ENCODE measurements around the gene CERS6.

DNA sequence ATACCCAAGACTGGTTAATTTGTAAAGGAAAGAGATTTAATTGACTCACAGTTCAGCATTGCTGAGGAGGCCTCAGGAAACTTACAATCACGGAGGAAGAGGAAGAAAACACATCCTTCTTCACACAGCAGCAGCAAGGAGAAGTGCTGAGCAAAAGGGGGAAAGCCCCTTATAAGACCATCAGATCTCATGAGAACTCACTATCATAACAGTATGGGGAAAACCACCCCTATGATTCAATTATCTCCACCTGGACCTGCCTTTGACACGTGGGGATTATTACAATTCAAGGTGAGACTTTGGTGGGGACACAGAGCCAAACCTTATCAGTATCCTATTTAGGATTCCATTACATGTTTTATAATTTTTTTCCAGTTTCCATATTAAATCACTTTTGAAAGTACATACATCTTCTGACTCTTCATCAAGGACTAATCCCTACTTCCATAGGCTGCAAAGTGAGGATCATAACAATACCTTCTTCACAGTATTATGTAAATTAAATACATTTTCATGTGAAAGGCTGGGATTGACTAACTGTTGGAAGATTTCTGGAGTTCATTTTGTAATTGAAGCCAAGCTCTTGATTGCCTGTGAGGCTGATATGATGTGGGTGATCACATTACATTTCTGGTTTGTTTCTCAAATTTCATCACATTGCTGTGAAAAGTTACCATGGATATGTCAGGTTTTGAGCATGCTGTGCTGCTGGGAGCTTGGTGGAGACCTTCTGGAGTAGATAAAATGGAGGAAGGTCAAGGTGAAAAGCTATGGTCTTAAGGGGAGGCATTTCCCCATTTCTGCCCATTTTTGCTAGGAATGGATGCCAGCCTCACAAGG is 31.7 kb upstream of the CERS6 start:
- TF ChIP-seq, protein P1, sequence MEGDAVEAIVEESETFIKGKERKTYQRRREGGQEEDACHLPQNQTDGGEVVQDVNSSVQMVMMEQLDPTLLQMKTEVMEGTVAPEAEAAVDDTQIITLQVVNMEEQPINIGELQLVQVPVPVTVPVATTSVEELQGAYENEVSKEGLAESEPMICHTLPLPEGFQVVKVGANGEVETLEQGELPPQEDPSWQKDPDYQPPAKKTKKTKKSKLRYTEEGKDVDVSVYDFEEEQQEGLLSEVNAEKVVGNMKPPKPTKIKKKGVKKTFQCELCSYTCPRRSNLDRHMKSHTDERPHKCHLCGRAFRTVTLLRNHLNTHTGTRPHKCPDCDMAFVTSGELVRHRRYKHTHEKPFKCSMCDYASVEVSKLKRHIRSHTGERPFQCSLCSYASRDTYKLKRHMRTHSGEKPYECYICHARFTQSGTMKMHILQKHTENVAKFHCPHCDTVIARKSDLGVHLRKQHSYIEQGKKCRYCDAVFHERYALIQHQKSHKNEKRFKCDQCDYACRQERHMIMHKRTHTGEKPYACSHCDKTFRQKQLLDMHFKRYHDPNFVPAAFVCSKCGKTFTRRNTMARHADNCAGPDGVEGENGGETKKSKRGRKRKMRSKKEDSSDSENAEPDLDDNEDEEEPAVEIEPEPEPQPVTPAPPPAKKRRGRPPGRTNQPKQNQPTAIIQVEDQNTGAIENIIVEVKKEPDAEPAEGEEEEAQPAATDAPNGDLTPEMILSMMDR (IDR thresholded peaks at IDR 0.05) = no peak
- TF ChIP-seq POLR2A (IDR thresholded peaks at IDR 0.05) = no peak
